IMR-90 (cell line): ENCODE data around the gene ASS1. TPM values are rescaled to one million over a fixed set of nuclear protein-coding genes. Genes with fewer than 3 reads are reported as not detected.

Source experiments
- ATAC-seq: fragments of 200-7000 bp; cut with Tn5 transposase; 2 replicates; pipeline ENCODE4 v1.9.1; 2020; ENCODE audit warnings: low read depth, mild to moderate bottlenecking, moderate library complexity
- BruUV-seq: library from RNA; stranded (reverse); fragments of 400-500 nt; replicated peaks from 2 replicates; lab custom pipeline; 2021; lab: Mats Ljungman, UMichigan
- CTCF ChIA-PET: fragments of 300-600 bp; formaldehyde crosslinking; extraction: SDS; loops from one replicate; lab custom pipeline; 2021; ENCODE audit warnings: antibody characterized with exemption; lab: Yijun Ruan, JAX
- POLR2A ChIA-PET: fragments of 300-600 bp; sonication (Branson Sonifier 250); formaldehyde crosslinking; loops from one replicate; lab custom pipeline; 2022; ENCODE audit warnings: antibody characterized with exemption; ENCODE audit not compliant: unreplicated experiment; lab: Charles Lee
- DNase-seq: peaks from one replicate; pipeline ENCODE4 v3.0.0; 2013
- H2AFZ ChIP-seq: replicated peaks from 2 replicates; pipeline ENCODE3; 2013; ENCODE audit warnings: low read length, mild to moderate bottlenecking; ENCODE audit not compliant: poor library complexity
- H2AK5ac ChIP-seq: 2 replicates; pipeline ENCODE4 v1.6.1; 2013; ENCODE audit warnings: low read depth, low read length, inconsistent platforms
- H2AK9ac ChIP-seq: replicated peaks from 2 replicates; pipeline ENCODE3; 2013; ENCODE audit warnings: mild to moderate bottlenecking, low read depth, low read length, moderate library complexity; ENCODE audit not compliant: poor library complexity
- H2BK120ac ChIP-seq: 2 replicates; pipeline ENCODE4 v1.6.1; 2013; ENCODE audit warnings: low read depth, low read length, inconsistent platforms
- H2BK15ac ChIP-seq: 3 replicates; pipeline ENCODE4 v1.6.1; 2013; ENCODE audit warnings: low read depth, low read length, inconsistent platforms
- H2BK20ac ChIP-seq: 2 replicates; pipeline ENCODE4 v1.6.1; 2013; ENCODE audit warnings: low read depth, mild to moderate bottlenecking, inconsistent platforms, low read length, moderate library complexity
- H2BK5ac ChIP-seq: 2 replicates; pipeline ENCODE4 v1.6.1; 2013; ENCODE audit warnings: mild to moderate bottlenecking, low read depth, low read length, inconsistent platforms; ENCODE audit not compliant: poor library complexity, severe bottlenecking
- H3K14ac ChIP-seq: replicated peaks from 2 replicates; pipeline ENCODE4 v1.6.1; 2013; ENCODE audit warnings: low read depth, low read length, inconsistent platforms
- H3K18ac ChIP-seq: 2 replicates; pipeline ENCODE4 v1.6.1; 2013; ENCODE audit warnings: low read depth, low read length, control low read depth
- H3K23ac ChIP-seq: 2 replicates; pipeline ENCODE4 v1.6.1; 2013; ENCODE audit warnings: low read depth, low read length, inconsistent platforms
- H3K27ac ChIP-seq: 2 replicates; pipeline ENCODE4 v1.5.1; 2013; ENCODE audit warnings: mild to moderate bottlenecking, control low read depth, low read length; ENCODE audit not compliant: insufficient read depth
- H3K27me3 ChIP-seq: 2 replicates; pipeline ENCODE4 v1.6.1; 2013; ENCODE audit warnings: low read length; ENCODE audit not compliant: control insufficient read depth, insufficient read depth
- H3K36me3 ChIP-seq: 2 replicates; pipeline ENCODE4 v1.6.1; 2013; ENCODE audit warnings: low read length, mixed read lengths; ENCODE audit not compliant: control insufficient read depth, insufficient read depth
- H3K4ac ChIP-seq: 2 replicates; pipeline ENCODE4 v1.6.1; 2013; ENCODE audit warnings: low read depth, low read length, inconsistent platforms
- H3K4me1 ChIP-seq: 2 replicates; pipeline ENCODE4 v1.6.1; 2013; ENCODE audit warnings: low read length, mixed read lengths; ENCODE audit not compliant: control insufficient read depth, insufficient read depth
- H3K4me2 ChIP-seq: 2 replicates; pipeline ENCODE4 v1.6.1; 2013; ENCODE audit warnings: low read depth, mild to moderate bottlenecking, control low read depth, low read length, moderate library complexity
- H3K4me3 ChIP-seq: 2 replicates; pipeline ENCODE4 v1.5.1; 2013; ENCODE audit warnings: low read depth, mild to moderate bottlenecking, control low read depth, low read length, moderate library complexity; ENCODE audit not compliant: insufficient read depth
- H3K56ac ChIP-seq: 2 replicates; pipeline ENCODE4 v1.6.1; 2013; ENCODE audit warnings: low read length, inconsistent platforms; ENCODE audit not compliant: insufficient read depth; ENCODE audit errors: extremely low read depth
- H3K79me1 ChIP-seq, 2 experiments: 2 replicates each; pipeline ENCODE4 v1.6.1; 2013; ENCODE audit warnings: low read length in 2 of 2, inconsistent platforms in 1 of 2, low read depth in 1 of 2
- H3K9ac ChIP-seq: 2 replicates; pipeline ENCODE4 v1.6.1; 2013; ENCODE audit warnings: low read depth, low read length, control low read depth
- H3K9me1 ChIP-seq: 2 replicates; pipeline ENCODE4 v1.6.1; 2013; ENCODE audit warnings: low read length, inconsistent platforms; ENCODE audit not compliant: insufficient read depth
- H3K9me3 ChIP-seq: 2 replicates; pipeline ENCODE4 v1.6.1; 2013; ENCODE audit warnings: low read length; ENCODE audit not compliant: control insufficient read depth, insufficient read depth
- H4K20me1 ChIP-seq: 2 replicates; pipeline ENCODE4 v1.6.1; 2013; ENCODE audit warnings: low read length, inconsistent platforms; ENCODE audit not compliant: insufficient read depth
- H4K5ac ChIP-seq: 2 replicates; pipeline ENCODE4 v1.6.1; 2013; ENCODE audit warnings: mild to moderate bottlenecking, low read depth, low read length, control low read depth
- H4K8ac ChIP-seq, 2 experiments: 2 replicates each; pipeline ENCODE4 v1.6.1; 2013; ENCODE audit warnings: low read depth in 2 of 2, low read length in 2 of 2, control low read depth in 1 of 2, inconsistent platforms in 1 of 2
- H4K91ac ChIP-seq: 2 replicates; pipeline ENCODE4 v1.6.1; 2013; ENCODE audit warnings: low read depth, low read length, inconsistent platforms; ENCODE audit not compliant: insufficient read depth
- CEBPB ChIP-seq: IDR thresholded peaks from 2 replicates; pipeline ENCODE4 v1.6.1; 2012; ENCODE audit warnings: low read depth, low read length, improper control_type of control experiment
- CHD1 ChIP-seq: IDR thresholded peaks from 2 replicates; pipeline ENCODE4 v1.6.1; 2012; ENCODE audit warnings: low read depth, low read length, improper control_type of control experiment
- MAFK ChIP-seq: IDR thresholded peaks from 2 replicates; pipeline ENCODE4 v1.6.1; 2012; ENCODE audit warnings: low read depth, low read length, improper control_type of control experiment
- MAZ ChIP-seq: IDR thresholded peaks from 2 replicates; pipeline ENCODE4 v1.6.1; 2012; ENCODE audit warnings: low read depth, mild to moderate bottlenecking, low read length, improper control_type of control experiment, moderate library complexity, borderline replicate concordance
- MXI1 ChIP-seq: IDR thresholded peaks from 2 replicates; pipeline ENCODE4 v1.6.1; 2012; ENCODE audit warnings: low read depth, mild to moderate bottlenecking, low read length, moderate library complexity, borderline replicate concordance
- RAD21 ChIP-seq: IDR thresholded peaks from 2 replicates; pipeline ENCODE4 v1.6.1; 2012; ENCODE audit warnings: low read length, improper control_type of control experiment
- RFX5 ChIP-seq: IDR thresholded peaks from 2 replicates; pipeline ENCODE4 v1.8.0; 2012; ENCODE audit warnings: low read depth, mild to moderate bottlenecking, low read length, moderate library complexity
- WGBS, 2 experiments: methylation state at CpG; one replicate each; pipeline versions ENCODE4 v1.1.5 to v1.1.7; 2013; ENCODE audit warnings: missing lambda C conversion rate in 2 of 2; ENCODE audit not compliant: insufficient read length in 1 of 2; ENCODE audit errors: extremely low coverage in 2 of 2; 5-methylcytosine and 5-hydroxymethylcytosine counted together
- dilution Hi-C: fragments of 300-500 bp; cut with HindIII; formaldehyde crosslinking; loops from one replicate; pipeline ENCODE4 v1.14.3; 2018; ENCODE audit warnings: low sequenced_read_pairs; ENCODE audit not compliant: unreplicated experiment
- in situ Hi-C: fragments of 300-500 bp; cut with MboI; formaldehyde crosslinking; loops from 3 replicates; pipeline ENCODE4 v1.14.3; 2019; ENCODE audit warnings: low sequenced_read_pairs, inconsistent platforms, mixed read lengths
- intact Hi-C: fragments of 100-400 bp; cut with micrococcal nuclease; formaldehyde crosslinking; loops from 2 replicates; pipeline ENCODE4 v1.10.0; 2022
- polyA plus RNA-seq, 3 experiments: library from polyadenylated mRNA; depleted of rRNA; stranded (reverse); fragments of >200 nt; gene quantifications; 2 replicates each; pipeline ENCODE4 v1.2.3, GENCODE V29; 2012; ENCODE audit warnings: low replicate concordance in 1 of 3
- total RNA-seq: library from RNA; depleted of rRNA; stranded (reverse); fragments of >200 nt; gene quantifications from 2 replicates; pipeline ENCODE4 v1.2.3, GENCODE V29; 2012
- TF ChIP-seq, protein P1 (sequence below): fragments of 150-350 bp; IDR thresholded peaks from 2 replicates; pipeline ENCODE4 v1.6.1; 2017; ENCODE audit warnings: mild to moderate bottlenecking, antibody characterized with exemption, low read length, low read depth
- TF ChIP-seq, protein P2 (sequence below): fragments of 150-350 bp; IDR thresholded peaks from 2 replicates; pipeline ENCODE4 v1.6.1; 2016; ENCODE audit warnings: low read depth, mild to moderate bottlenecking, low read length, moderate library complexity, borderline replicate concordance

ASS1 gene
- total and polyA plus RNA-seq, 2 of the 4 experiments (the other 2 are of a cell fraction) = 39.6 to 41.9 TPM

DNA sequence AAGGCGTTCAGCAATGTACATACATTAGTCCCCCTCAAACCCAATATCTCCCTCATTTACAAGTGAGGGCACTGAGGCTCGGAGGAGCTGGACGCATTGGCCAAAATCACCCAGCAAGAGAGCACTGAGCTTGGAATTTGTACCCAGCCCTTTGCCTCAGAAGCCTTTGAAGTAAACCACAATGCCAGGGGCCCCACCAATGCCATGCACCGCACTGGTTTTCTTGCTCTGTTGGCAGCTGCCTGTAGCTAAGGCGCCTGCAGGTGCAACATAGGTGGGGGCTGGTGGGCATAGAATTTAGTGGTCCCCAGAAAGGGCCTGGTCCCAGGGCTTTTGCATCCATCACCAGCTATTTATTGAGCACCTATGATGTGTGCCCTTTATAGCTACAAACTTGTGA lies 97.3 kb downstream of the ASS1 start:
- ChIA-PET POLR2A (interaction anchor here (0.5 kb wide), 1 partner anchor 124 kb away, joined by 3 read pairs; no protein-coding TSS in a partner anchor), CTCF (no interaction called here)
- H3K27ac ChIP-seq = no peak overlapping the region
- dilution Hi-C loops (no loop called here), in situ Hi-C loops (no loop called here), intact Hi-C loops (no loop called here)
- no peak overlapping the region for H2BK20ac ChIP-seq
- no peak overlapping the region for H4K8ac ChIP-seq
- no peak overlapping the region for H2BK120ac ChIP-seq
- no peak overlapping the region for H3K23ac ChIP-seq
- DNase-seq (no peak), ATAC-seq (no peak)
- no peak overlapping the region for H2BK5ac ChIP-seq
- no peak overlapping the region for H2AFZ ChIP-seq
- H3K79me1 ChIP-seq = no peaks in the 10 kb centered on the region
- no peak overlapping the region for H3K4me3 ChIP-seq
- H3K9me3 ChIP-seq = no peaks in the 10 kb centered on the region
- H3K4ac ChIP-seq = no peak overlapping the region
- H2BK15ac ChIP-seq = no peak overlapping the region
- H3K36me3 ChIP-seq = no peaks in the 10 kb centered on the region
- no CpG with 5 or more reads among the region's 5 CpGs for WGBS, 2 experiments
- no peak overlapping the region for H2AK5ac ChIP-seq
- H3K14ac ChIP-seq = no peak overlapping the region
- BruUV-seq = no TSS peak
- H3K9me1 ChIP-seq = peaks cover under 1% of the 10 kb centered on the region; the same call in 1 of the 2 replicates
- no peak overlapping the region for H4K5ac ChIP-seq
- no peak overlapping the region for H3K56ac ChIP-seq
- TF ChIP-seq, protein P1, sequence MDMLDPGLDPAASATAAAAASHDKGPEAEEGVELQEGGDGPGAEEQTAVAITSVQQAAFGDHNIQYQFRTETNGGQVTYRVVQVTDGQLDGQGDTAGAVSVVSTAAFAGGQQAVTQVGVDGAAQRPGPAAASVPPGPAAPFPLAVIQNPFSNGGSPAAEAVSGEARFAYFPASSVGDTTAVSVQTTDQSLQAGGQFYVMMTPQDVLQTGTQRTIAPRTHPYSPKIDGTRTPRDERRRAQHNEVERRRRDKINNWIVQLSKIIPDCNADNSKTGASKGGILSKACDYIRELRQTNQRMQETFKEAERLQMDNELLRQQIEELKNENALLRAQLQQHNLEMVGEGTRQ = no peak
- TF ChIP-seq CEBPB (no peak), MAZ (no peak), RFX5 (no peak), MAFK (no peak), CHD1 (no peak), RAD21 (no peak), MXI1 (no peak)
- TF ChIP-seq, protein P2, sequence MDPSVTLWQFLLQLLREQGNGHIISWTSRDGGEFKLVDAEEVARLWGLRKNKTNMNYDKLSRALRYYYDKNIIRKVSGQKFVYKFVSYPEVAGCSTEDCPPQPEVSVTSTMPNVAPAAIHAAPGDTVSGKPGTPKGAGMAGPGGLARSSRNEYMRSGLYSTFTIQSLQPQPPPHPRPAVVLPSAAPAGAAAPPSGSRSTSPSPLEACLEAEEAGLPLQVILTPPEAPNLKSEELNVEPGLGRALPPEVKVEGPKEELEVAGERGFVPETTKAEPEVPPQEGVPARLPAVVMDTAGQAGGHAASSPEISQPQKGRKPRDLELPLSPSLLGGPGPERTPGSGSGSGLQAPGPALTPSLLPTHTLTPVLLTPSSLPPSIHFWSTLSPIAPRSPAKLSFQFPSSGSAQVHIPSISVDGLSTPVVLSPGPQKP = no peak
- no peak overlapping the region for H3K9ac ChIP-seq
- H3K4me1 ChIP-seq = no peaks in the 10 kb centered on the region
- no peak overlapping the region for H3K4me2 ChIP-seq
- H2AK9ac ChIP-seq = no peak overlapping the region
- H3K18ac ChIP-seq = no peak overlapping the region
- H4K91ac ChIP-seq = no peak overlapping the region
- peaks cover 60% of the 10 kb centered on the region for H3K27me3 ChIP-seq
- no peaks in the 10 kb centered on the region for H4K20me1 ChIP-seq
